DOHH2 (cell line): ENCODE measurements around the gene LRRC74B.

Source experiments
- CTCF ChIP-seq: fragments of 200-600 bp; sonication (generic); IDR thresholded peaks from one replicate; pipeline ENCODE4 v1.5.1; 2014; ENCODE audit warnings: antibody characterized with exemption, mild to moderate bottlenecking, low read depth, low read length; ENCODE audit not compliant: poor library complexity, severe bottlenecking
- EZH2phosphoT487 ChIP-seq: fragments of 200-600 bp; sonication (generic); IDR thresholded peaks from 2 replicates; pipeline ENCODE4 v1.6.1; 2017; ENCODE audit warnings: borderline replicate concordance, mild to moderate bottlenecking, antibody characterized with exemption, low read length, moderate library complexity, mixed read lengths

- TF ChIP-seq CTCF: no peak
- no peak for TF ChIP-seq EZH2phosphoT487
Observed at GRCh38 chr22:21028277-21029251, 17.2 kb upstream of the LRRC74B start.
